ENCODE results near the gene C20orf202.

Gene C20orf202

DNA sequence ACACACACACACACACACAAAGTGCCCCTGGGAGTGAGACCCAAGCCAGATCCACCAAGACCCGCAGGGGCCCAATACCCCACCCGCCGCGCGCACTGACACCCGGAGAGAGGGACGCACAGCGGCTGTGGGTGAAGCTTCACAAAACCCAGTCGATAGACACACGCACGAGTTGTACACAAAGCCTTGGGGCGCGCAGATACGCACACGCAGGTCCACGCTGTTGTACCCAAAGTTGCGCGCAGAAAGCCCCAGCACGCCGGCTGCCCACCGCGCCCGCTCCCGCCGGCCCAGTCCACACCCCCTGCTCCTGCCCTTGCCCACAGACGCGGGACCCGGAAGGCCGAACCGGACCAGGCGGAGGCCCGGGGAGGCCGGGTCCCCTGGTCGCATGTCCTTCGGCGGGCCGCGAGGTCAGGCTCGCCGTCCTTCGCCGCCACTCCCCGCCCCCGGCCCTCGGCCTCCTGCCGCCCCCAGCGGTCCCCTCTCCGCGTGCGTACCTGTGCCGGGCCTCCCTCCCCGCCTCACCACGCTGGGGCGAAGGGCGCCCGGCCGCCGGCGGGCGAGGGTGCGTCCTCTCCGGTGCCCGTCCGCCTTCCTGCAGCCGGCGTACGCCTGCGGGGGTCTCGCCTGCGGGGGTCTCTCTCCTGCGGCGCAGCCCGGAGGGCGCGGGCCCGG, 18.5 kb upstream of the C20orf202 start, which contains the start of gene TMEM74B:
TMEM74B (minus strand) TSS at position 344 of the 678 bp plus-strand sequence. CDS start 1,180 bp downstream, outside the sequence.
- no peak for DNase-seq

DNA sequence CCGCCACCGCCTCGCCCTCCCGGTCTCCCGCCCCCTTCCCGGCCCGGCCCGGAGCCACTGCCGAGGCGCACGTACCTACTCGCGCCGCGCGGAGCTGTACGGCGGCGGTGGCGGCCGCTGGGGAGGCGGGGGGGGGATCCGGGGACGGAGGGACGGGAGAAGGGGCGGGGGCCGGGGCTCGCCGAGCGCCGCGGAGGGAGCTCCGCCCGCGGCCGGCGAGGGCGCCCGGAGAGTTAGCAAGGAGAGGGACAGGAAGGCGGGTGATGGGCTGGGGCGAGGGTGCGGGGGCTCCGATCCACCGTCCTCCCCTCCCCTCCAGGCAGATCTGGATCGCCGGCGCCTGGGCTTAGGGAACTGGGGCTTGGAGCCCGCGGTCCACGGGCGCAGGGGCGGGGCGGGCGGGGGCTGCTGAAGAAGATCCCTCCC, 17.9 kb upstream of the C20orf202 start:
- DNase-seq: no peak

DNA sequence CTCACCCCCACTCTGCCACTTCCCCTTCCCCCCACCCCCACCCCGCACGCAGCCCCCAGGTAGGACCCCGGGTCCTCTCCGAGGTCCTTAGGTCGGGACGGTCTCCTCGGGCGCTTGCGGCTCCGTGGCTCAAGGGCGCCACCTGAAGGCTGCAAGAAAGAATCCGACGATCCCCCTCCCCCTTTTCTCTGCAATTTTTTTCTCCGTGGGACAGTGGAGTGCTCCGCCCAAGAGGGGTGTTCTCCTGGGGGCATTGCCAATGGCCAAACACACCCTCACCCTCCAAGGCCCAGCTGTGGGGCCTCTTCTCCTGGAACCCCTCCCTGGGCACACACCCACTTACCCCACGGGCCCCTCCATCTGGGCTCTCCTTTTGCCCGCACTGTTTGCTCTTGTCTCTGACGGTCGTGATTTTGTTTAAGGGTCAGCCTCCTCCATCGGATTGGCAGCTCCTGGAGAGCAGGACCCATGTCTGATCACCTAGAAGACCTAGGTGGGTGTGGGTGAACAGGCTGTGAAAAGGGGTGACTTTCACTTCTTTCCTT, 17.4 kb upstream of the C20orf202 start:
- peak; percentile 50 for DNase-seq

DNA sequence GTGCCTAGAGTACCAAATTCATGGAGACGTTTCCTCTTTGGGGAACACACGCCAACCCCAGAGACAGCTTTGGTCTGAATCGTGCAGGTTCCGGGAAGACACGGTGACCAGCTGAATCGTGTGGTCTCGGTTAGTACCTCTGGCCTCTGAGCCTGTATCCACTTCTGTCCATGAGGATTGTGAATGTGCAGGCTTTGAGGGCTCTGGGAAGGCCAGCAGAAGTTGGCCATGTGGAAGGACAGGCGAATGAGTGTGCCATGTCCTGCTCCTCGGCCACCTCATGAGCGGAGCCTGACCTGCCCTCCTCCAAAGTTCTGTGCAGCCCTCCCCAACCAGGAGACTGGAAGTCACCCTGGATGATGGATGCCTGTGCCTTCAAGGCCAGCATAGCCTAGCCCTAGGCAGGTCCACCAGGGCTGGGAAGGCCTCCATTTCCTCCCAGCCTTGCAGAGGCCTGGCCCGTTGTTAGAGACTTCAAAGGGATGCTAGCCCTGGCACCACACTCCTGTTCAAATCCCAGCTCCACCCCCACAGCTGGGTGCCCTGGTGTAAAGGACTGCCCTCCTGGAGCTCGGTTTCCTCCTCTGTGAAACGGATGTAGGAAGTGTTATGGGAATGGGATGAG, 16.8 kb upstream of the C20orf202 start:
- no peak for DNase-seq

DNA sequence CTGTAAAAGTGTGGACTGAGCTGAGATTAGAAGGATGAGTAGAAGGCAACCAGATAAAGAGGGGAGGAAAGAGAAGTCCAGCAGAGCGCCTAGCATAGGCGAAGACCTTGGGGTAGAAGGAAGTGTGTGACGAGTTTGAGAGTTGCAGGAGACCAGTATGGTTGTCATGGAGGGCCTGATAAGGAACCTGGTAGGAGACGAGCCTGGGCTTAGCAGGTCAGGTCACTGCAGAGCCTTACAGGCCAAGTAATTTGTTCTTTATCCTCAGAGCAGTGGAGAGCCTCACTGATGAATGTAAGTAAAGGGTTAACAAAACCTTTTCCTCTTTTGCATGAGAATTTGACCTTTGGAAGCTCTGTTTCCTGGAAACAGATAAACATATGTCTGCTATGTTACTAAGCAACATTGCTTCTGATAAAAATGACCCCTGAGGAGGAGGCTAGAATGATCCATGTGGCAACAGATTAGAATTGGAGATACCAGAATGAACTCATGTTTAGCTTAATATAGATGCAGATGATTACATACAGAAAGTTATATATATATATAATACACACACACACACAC, 15.6 kb upstream of the C20orf202 start:
- DNase-seq: no peak

DNA sequence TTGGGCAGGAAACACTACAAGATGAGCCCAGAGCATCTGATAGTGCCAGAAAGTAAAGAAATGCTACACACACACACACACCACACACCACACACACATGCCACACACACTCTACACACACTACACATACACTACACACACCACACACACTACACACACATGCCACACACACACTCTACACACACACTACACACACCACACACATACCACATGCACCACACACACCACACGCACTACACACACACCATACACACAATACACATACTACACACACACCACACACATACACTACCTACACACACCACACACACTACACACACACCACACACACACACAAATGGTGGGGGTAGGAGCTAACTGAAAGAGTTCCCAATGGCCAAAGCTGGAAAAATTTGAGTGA, 14.9 kb upstream of the C20orf202 start:
- DNase-seq: no peak

DNA sequence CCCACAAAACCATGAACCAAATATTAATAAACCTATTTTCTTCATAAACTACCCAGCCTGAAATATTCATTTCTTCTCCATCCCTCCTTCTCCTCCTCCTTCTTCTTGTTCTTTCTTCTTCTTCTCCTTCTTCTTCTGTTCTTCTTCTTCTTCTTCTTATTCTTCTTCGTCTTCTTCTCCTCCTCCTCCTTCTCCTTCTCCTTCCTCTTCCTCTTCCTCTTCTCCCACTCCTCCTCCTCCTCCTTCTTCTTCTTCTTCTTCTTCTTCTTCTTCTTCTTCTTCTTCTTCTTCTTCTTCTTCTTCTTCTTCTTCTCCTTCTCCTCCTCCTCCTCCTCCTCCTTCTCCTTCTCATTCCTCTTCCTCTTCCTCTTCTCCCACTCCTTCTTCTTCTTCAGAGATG, 13.4 kb upstream of the C20orf202 start:
- no peak for DNase-seq

DNA sequence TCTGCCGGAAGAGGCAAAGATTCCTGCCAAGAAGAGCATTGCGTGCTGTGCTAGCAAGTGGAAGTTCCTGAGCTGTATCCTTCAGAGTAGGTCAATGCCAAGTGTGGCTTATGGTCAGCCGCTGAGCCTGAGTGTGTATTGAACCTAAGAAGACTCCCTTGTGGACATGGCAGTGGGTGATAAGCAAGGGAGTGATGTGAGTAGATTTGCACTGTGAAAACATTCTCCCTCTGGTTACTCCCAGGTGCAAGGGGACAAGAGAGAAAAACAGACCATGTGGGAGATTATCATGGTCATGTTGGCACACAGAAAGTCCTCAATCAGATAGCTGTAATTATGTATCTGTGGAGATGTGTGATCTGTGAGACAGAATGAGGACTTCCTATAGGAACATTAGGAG, 12.4 kb upstream of the C20orf202 start:
- DNase-seq: no peak

DNA sequence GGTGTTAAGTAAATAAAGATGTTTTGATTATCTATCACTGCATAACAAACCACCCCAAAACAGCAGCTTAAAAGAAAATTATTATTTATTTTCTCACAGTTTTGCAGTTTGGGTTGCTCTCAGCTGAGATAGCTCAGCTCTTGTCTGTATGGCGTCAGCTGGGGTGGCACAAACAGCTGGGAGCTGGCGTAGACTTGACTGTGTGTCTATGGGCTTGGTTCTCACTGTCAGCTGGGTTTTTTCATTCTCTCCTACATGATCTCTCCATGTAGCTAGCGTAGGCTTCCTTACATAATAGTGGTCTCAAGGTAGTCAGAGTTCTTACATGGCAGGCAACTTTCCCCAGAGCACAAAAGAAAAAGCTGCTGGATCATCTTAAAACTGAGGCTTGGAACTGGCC, 12.0 kb upstream of the C20orf202 start:
- no peak for DNase-seq

DNA sequence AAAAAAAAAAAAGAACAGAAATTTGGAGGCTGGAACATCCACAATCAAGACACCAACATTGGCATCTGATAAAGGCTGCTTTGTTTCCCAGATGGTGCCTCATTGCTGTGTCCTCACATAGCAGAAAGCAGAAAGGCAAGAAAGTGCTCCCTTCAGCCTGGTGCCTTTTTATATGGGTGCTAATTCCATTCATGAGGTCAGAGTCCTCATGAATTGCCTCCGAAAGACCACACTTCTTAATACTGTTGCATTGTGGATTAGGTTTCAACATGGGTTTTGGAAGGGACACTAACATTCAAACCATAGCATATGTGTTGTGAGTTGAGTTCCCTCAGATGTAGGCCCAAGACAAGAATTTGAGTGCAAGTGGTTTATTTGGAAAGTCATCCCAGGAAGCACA, 8.0 kb upstream of the C20orf202 start:
- no peak for DNase-seq

DNA sequence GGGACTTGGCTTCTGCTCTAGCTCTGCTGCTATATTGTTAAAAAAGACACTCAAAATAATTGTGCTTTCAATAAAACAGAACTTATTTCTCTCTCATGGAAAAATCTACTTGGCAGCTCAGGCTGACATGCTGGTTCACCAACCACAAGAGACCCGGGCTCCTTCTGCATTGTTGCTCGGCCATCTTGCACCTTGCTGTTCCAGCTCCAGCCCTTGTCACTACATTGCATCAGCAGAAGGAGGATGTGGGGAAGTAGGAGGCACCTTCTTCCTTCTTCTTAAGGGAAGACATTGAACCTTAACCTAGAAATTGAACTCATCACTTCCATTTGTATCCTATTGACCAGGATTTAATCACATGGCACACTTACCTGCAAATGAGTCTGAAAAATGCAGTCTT, 6.6 kb upstream of the C20orf202 start:
- DNase-seq: no peak

DNA sequence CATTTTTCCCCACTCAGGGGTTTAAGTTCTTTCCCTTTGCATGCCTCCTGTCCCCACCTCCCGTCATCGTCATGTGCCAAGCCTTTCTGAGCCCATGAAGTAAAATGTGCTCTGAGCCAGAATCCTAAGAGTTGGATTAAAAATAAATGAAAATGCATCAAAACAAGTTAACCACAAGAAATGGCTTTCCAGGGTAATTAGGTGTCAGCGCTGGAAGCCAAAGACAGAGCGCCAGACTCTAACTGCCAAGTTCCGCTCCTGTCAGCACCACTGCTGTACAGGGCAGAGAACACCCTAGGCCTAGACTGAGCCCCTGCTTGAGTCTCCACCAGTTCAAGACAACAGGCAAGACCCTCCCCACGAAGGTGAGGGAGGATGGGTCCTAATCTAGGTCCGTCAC, 5.5 kb upstream of the C20orf202 start:
- no peak for DNase-seq

DNA sequence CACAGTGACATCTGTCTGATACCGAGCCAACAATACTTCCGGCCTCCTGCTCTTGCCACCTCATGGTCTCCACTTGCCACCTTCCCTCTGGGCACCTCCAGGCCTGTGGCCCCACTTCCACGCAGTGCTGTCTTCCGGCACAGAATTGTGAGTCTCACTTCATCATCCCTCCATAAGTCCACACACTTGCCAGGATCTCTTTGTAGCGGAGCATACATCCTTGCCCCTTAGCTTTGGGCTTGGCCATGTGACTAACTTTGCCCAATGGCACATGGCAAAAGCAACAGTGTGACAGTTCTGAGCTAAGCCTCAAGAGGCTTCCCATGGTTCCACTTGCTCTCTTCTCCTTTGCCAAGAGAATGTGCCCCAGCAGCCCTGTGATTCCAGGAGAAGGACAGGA, 4.5 kb upstream of the C20orf202 start:
- DNase-seq: no peak

DNA sequence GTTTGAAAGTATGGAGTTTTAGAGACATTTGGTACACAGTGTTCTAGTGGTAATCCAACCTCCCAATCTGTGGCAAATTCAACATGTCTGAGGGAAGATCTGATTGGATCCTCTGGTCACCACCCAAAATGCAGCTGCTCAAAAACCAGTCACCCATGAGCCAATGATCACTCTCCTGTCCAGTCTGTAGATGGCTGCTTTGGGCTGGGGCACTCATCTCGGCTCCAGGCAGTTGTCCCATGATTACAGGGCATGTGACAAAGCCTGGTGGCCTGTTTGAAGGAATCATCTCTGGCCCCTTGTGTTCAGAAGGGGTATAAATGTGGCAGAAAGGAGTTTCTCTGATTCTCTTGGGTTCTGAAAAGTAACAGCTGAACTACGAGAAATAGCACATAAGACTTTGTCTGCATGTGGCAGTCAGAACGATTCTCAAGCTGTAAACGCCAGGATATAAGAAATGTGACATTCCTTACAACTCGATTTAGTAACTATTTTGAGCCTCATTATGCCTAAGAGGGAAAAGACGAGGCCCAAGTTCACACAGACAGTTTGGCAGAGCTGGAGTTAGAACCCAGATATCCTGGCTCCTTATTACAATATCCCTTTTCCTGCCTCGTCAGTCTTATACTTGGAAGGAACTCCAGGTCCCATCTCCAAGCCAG, 3.9 kb upstream of the C20orf202 start:
- no peak for DNase-seq

DNA sequence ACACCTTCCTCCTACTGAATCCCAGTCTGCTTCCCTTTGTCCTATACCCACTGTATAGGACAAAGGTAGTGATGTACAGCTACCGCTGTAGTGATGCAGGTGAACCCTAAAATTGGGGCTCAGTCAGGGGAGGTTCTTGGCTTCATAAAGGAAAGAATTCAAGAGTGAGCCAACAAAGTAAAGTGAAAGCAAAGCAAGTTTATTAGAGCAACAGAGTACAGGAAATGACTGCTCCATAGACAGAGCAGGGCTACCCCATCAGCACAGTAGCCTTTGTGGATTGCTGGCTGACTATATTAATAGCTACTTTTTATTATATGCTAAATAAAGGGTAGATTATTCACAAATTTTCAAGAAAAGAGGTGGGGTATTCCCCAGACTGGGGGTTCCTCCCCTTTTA, 3.3 kb upstream of the C20orf202 start:
- no peak for DNase-seq

DNA sequence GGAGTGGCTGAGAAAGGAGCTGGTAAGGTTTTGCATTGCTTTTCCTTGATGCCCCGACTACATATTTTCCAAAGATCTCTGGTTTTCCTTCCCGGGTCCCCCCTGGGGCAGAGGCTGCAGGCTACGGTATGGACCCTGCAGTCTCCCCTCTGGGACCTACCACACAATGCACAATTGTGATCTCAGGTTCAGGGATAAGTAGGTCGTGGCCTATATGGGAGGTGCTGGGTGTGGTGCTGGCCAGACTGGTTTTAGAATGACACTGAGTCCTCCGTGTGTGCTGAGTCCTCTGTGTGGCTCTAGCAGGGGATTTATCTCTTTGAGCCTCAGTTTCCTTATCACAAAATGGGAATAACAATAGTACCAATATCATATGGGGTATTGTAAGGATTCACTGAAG, 376 bp downstream of the C20orf202 start:
- DNase-seq: no peak

DNA sequence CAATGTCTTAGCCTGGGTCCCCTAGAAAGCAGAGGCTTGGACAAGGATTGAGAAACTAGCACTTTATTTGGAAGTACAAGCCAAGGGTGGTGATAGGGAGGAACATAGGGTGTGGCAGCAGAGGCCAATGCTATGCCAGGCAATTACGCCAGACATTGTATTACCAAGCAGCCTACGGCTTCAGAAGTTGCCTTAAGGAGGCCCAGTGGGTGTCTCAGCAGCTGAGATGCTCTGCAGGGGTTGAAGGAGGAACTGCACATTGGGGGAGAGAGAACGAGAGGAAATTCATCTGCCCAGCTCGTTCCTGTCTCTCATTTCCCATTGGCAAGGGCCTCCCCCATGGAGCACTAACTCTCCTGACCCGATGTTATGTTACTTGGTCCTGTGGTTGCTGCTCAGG, 859 bp downstream of the C20orf202 start:
- no peak for DNase-seq

DNA sequence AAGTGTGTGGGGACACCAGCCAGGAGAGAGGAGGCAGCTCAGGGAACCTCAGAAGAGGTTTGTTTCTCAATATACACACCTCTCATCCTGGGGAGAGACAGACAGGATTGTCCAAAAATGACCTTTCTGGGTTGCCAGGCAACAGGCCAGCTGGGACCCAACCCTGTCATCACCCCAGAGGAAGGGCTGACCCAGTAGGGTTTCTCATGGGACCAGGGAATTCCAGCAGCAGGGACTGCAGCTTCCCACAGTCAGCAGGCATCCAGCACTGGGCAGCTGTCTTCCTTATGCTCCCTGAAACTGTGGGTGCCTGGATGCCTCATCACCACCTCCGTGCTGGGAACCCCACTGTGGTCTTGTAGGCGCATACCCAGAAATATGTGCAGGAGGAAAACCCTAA, 1.3 kb downstream of the C20orf202 start:
- DNase-seq: no peak

DNA sequence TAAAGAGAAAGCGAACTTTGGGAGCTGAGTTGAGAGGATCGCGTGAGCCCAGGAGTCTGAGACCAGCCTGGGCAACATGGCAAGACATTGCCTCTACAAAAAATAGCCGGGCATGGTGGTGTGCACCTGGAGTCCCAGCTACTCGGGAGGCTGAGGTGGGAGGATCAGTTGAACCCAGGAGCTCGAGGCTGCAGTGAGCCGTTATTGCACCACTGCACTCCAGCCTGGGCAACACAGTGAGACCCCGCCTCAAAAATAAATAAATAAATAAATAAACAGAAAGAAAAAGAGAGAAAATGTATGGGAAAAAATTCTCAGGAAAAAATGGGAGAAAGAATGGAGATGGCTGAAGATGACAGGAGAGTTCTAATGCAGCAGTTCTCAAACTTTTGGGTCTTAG, 2.5 kb downstream of the C20orf202 start:
- DNase-seq: no peak

DNA sequence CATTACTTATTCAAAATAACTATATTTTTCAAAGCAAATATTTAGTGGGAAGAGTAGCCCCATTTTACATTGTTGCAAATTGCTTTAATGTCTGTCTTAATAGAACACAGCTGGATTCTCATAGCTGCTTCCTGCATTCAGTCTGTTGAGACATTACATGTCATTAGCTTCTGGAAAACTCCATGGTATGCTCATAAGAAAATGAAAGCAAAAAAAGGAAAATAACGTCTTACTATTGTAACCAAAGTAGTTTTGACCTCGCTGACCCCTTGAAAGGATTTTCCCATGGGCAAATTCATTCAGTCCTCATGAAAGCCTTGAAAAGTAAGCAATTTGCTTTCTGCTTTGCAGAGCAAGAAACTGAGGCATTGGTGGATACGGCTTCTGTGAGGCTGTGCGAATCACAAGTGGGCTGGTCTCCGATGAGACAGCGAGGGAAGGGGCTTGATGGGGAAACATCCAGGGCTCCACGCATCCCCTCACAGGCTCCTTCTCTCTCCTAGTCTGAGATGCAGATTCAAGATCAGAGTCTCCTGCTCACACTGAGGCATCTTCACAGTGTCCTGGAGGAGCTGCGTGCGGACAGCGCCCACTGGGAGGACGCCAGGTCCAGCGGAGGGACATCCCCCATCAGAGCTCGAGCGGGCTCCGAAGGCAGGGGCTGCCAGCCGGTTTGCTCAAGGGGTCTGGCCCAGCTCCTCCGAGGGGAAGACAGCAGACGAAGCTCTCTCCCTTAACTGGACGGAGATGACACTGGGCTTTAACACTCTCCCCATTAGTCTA, 3.3 kb downstream of the C20orf202 start:
- DNase-seq: no peak

DNA sequence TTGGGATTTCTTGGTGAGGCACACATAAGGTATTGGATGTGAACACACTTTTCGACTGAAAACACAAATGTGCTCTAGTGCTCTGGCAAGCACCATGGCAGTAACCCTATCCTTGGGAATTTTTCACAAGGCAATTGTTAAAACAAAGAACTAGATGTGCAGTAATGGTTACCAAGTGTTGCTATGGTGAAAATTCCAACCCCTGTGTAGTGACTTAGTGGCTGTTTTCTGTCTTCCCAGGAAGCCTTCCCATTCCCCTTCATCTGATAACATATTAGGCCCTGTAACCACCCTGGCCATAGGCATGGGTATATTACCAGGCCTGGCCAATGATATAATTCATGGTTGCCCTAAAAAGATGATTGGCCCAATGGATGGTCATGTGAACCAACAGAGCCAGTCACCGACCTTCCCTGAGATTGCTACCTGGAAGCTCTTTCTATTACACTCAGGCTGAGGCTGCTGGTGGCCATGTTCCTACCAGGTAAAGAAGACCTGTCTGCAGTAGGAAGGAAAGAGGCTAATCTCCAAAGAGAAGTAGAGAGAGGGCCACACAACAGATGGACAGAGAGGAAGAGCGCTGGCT, 4.1 kb downstream of the C20orf202 start:
- DNase-seq: no peak

Measured in stimulated activated CD4-positive, alpha-beta T cell treated with anti-CD3 and anti-CD28 coated beads, Interleukin-4, amount 100 ng/mL, for 24 hours (primary cell).